ENCODE data around the gene STPG1.
"Not testable (repeated sequence)": the region's sequence is repeated elsewhere in the genome, so short reads cannot be mapped to it uniquely, and the experiment has no call there.

STPG1 gene

GRCh38 chr1:24413350-24414163 is at the start of gene STPG1:
TSS of gene STPG1 (minus strand) at chr1:24413782. CDS start at chr1:24401388, 12,394 bp downstream.
- no peak for TF ChIP-seq CTCF (IDR thresholded peaks at IDR 0.05; ENCODE audit: extremely low read depth, missing control alignments)
- peak; percentile 89 for DNase-seq (ENCODE audit: low spot score)

- DNase-seq (ENCODE audit: low spot score) = not testable (repeated sequence)
Observed at GRCh38 chr1:24462128-24462527, 48.5 kb upstream of the STPG1 start.

- TF ChIP-seq CTCF (IDR thresholded peaks at IDR 0.05; ENCODE audit: extremely low read depth, missing control alignments) = no peak
- DNase-seq (ENCODE audit: low spot score) = no peak
Observed at GRCh38 chr1:24459551-24460266, 46.1 kb upstream of the STPG1 start.

GRCh38 chr1:24457866-24458265 is 44.3 kb upstream of the STPG1 start:
- no peak for DNase-seq (ENCODE audit: low spot score)
- TF ChIP-seq CTCF (IDR thresholded peaks at IDR 0.05; ENCODE audit: extremely low read depth, missing control alignments) = no peak

- no peak for TF ChIP-seq CTCF (IDR thresholded peaks at IDR 0.05; ENCODE audit: extremely low read depth, missing control alignments)
- no peak for DNase-seq (ENCODE audit: low spot score)
Observed at GRCh38 chr1:24455272-24455671, 41.7 kb upstream of the STPG1 start.

- no peak for TF ChIP-seq CTCF (IDR thresholded peaks at IDR 0.05; ENCODE audit: extremely low read depth, missing control alignments)
- no peak for DNase-seq (ENCODE audit: low spot score)
Observed at GRCh38 chr1:24454673-24455072, 41.1 kb upstream of the STPG1 start.

GRCh38 chr1:24452922-24453485 is 39.4 kb upstream of the STPG1 start:
- TF ChIP-seq CTCF (IDR thresholded peaks at IDR 0.05; ENCODE audit: extremely low read depth, missing control alignments) = no peak
- DNase-seq (ENCODE audit: low spot score) = no peak
